ENCODE data around the gene BOC. TPM values are rescaled to one million over a fixed set of nuclear protein-coding genes. Genes with fewer than 3 reads are reported as not detected.

BOC gene, protein sequence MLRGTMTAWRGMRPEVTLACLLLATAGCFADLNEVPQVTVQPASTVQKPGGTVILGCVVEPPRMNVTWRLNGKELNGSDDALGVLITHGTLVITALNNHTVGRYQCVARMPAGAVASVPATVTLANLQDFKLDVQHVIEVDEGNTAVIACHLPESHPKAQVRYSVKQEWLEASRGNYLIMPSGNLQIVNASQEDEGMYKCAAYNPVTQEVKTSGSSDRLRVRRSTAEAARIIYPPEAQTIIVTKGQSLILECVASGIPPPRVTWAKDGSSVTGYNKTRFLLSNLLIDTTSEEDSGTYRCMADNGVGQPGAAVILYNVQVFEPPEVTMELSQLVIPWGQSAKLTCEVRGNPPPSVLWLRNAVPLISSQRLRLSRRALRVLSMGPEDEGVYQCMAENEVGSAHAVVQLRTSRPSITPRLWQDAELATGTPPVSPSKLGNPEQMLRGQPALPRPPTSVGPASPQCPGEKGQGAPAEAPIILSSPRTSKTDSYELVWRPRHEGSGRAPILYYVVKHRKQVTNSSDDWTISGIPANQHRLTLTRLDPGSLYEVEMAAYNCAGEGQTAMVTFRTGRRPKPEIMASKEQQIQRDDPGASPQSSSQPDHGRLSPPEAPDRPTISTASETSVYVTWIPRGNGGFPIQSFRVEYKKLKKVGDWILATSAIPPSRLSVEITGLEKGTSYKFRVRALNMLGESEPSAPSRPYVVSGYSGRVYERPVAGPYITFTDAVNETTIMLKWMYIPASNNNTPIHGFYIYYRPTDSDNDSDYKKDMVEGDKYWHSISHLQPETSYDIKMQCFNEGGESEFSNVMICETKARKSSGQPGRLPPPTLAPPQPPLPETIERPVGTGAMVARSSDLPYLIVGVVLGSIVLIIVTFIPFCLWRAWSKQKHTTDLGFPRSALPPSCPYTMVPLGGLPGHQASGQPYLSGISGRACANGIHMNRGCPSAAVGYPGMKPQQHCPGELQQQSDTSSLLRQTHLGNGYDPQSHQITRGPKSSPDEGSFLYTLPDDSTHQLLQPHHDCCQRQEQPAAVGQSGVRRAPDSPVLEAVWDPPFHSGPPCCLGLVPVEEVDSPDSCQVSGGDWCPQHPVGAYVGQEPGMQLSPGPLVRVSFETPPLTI
- polyA plus RNA-seq (2013, experiment 1 of 2) = 60.4 TPM
- polyA plus RNA-seq (2013, experiment 2 of 2) = 45.8 TPM

DNA sequence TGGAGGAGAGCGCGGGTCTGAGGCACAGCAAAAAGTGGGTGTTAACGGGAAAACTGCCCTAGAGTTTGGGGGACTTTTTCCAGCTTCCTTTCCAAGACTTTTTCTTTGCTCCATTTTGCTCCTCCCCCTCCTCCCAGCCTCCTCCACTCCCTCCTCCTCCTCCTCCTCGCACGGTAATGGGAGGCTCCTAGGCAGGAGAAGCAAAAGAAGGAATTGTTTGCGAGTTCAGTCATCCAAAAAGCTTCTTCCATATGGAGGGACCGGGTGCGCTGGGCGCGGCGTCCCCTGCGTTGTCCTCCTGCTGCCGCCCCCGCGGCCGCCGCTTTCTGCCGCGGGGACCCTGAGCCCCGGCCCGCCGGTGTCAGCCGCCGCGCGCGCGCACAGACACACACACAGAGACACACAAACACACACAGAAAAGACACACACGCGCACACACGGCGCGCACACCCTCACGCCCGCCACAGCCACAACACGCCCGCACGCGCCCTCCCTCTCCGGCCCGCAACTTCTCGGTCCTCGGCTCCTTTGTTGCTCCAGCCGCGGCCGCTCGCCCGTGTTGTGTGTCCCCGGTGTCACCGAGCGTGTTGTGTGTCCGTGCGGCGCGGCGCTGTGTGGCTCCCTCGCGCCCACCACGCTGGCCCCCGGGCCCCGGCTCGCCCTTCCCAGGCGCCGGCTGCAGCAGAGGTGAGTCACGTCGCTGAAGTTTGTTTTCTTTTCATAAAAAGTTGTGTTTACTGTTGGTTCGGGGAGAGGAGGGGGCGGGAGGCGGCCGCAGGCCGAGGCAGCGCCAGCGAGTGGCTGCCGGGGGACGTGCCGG, at the start of gene BOC:
Gene BOC (plus strand): TSS at position 228 of the 820 bp plus-strand sequence. CDS start 38,246 bp downstream, outside the sequence.
- H3K4me1 ChIP-seq (ENCODE audit: control insufficient read depth, insufficient read depth, low read length, poor library complexity, severe bottlenecking) = peaks cover 13% of the 10 kb centered on the region
- H3K4me3 ChIP-seq (ENCODE audit: extremely low read depth, insufficient read depth, low read length, poor library complexity, severe bottlenecking) = peak within 1 kb of the TSS; percentile 67
- H3K36me3 ChIP-seq (ENCODE audit: control insufficient read depth, insufficient read depth, low read length) = peaks cover 5% of the 10 kb centered on the region
- H3K27ac ChIP-seq (ENCODE audit: low read depth, low read length, severe bottlenecking) = peak within 1 kb of the TSS; percentile 88
- no peaks in the 10 kb centered on the region for H3K9me3 ChIP-seq (ENCODE audit: control insufficient read depth, low read length)
- WGBS, 2 experiments (ENCODE audit: insufficient coverage in 2 of 2) = 0% methylated on average over 46 to 64 of the region's 76 CpGs

DNA sequence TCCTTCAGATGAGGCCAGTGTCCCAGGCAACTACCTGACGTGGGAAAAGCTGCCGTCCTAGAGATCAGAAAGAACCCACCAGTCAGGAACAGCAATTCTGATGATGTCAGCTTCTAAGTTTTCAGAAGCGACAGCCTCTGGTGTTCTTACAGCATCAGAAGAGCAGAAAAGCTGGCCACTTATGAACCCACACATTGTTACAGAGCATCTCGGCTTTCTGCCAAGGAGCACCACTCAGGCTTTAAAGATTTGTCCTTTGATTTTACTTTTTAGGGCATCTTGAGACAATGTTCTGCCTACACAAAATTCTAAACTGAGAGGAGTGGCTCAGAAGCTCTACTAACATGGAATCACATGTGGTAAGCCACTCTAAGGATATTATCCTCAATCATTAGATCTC, 49.7 kb upstream of the BOC start:
- no peaks in the 10 kb centered on the region for H3K36me3 ChIP-seq (ENCODE audit: control insufficient read depth, insufficient read depth, low read length)
- no peak overlapping the region for H3K27ac ChIP-seq (ENCODE audit: low read depth, low read length, severe bottlenecking)
- H3K4me3 ChIP-seq (ENCODE audit: extremely low read depth, insufficient read depth, low read length, poor library complexity, severe bottlenecking) = no peak overlapping the region
- H3K4me1 ChIP-seq (ENCODE audit: control insufficient read depth, insufficient read depth, low read length, poor library complexity, severe bottlenecking) = peaks cover 4% of the 10 kb centered on the region
- no peaks in the 10 kb centered on the region for H3K9me3 ChIP-seq (ENCODE audit: control insufficient read depth, low read length)
- 89 to 90% methylated on average over 4 of the region's 4 CpGs for WGBS, 2 experiments (ENCODE audit: insufficient coverage in 2 of 2)

DNA sequence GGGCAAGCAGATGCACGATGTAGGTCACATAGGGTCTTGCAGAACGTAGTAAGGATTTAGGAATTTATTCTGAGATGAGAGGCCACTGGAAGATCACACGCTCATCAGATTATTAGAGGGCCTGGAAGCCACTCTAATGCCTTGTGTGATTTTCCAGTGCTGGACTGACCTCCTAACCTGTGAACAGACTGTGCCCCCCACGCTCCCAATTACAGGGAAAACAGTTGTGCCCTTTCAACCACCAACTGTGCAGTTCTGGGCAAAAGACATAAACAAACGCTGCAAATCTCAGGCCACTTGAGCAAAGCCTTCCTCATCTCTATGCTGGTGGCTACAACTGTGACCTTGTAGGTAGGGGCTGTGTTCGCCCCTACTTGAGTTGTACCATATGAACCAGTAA, 48.2 kb upstream of the BOC start:
- Histone ChIP-seq H3K36me3 (ENCODE audit: control insufficient read depth, insufficient read depth, low read length) (no peaks in the 10 kb centered on the region), H3K4me3 (ENCODE audit: extremely low read depth, insufficient read depth, low read length, poor library complexity, severe bottlenecking) (no peak overlapping the region), H3K9me3 (ENCODE audit: control insufficient read depth, low read length) (no peaks in the 10 kb centered on the region), H3K27ac (ENCODE audit: low read depth, low read length, severe bottlenecking) (no peak overlapping the region), H3K4me1 (ENCODE audit: control insufficient read depth, insufficient read depth, low read length, poor library complexity, severe bottlenecking) (peaks cover 4% of the 10 kb centered on the region)
- 89 to 91% methylated on average over 4 to 5 of the region's 6 CpGs for WGBS, 2 experiments (ENCODE audit: insufficient coverage in 2 of 2)

- H3K4me3 ChIP-seq (ENCODE audit: extremely low read depth, insufficient read depth, low read length, poor library complexity, severe bottlenecking) = no peak overlapping the region
- H3K27ac ChIP-seq (ENCODE audit: low read depth, low read length, severe bottlenecking) = peak overlapping the region; percentile 94
- no peaks in the 10 kb centered on the region for H3K9me3 ChIP-seq (ENCODE audit: control insufficient read depth, low read length)
These were observed 45.5 kb upstream of the BOC start for GRCh38 chr3:113165841-113166240.

DNA sequence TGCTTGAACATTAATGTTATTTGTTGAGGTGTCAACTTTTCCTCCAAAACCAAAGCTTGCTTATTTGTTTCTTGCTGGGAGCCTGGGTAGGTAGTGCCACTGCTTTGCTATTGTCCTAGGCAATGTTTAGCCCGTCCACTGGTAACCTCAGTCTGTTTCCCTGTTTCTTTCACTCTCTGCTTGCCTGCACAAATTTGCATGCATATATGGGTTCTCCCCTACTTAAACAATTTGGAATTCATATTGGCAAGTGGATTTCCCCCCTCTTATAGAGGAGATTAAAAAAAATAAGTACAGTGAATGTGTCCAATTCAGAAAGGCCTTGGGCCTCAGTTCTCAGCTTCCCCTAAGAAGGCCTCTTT, 45.0 kb upstream of the BOC start:
- Histone ChIP-seq H3K4me3 (ENCODE audit: extremely low read depth, insufficient read depth, low read length, poor library complexity, severe bottlenecking) (no peak overlapping the region), H3K36me3 (ENCODE audit: control insufficient read depth, insufficient read depth, low read length) (no peaks in the 10 kb centered on the region), H3K4me1 (ENCODE audit: control insufficient read depth, insufficient read depth, low read length, poor library complexity, severe bottlenecking) (peaks cover 4% of the 10 kb centered on the region), H3K9me3 (ENCODE audit: control insufficient read depth, low read length) (no peaks in the 10 kb centered on the region), H3K27ac (ENCODE audit: low read depth, low read length, severe bottlenecking) (peak overlapping the region; percentile 94)
- 89% methylated on average over 1 of the region's 1 CpG; no CpG with 5 or more reads in 1 of the 2 experiments for WGBS, 2 experiments (ENCODE audit: insufficient coverage in 2 of 2)

More at GRCh38 chr3:113165841-113166240, 45.5 kb upstream of the BOC start:
- H3K4me1 ChIP-seq (ENCODE audit: control insufficient read depth, insufficient read depth, low read length, poor library complexity, severe bottlenecking) = peaks cover 4% of the 10 kb centered on the region
- 90% methylated on average over 2 of the region's 3 CpGs; no CpG with 5 or more reads in 1 of the 2 experiments for WGBS, 2 experiments (ENCODE audit: insufficient coverage in 2 of 2)
- H3K36me3 ChIP-seq (ENCODE audit: control insufficient read depth, insufficient read depth, low read length) = no peaks in the 10 kb centered on the region

DNA sequence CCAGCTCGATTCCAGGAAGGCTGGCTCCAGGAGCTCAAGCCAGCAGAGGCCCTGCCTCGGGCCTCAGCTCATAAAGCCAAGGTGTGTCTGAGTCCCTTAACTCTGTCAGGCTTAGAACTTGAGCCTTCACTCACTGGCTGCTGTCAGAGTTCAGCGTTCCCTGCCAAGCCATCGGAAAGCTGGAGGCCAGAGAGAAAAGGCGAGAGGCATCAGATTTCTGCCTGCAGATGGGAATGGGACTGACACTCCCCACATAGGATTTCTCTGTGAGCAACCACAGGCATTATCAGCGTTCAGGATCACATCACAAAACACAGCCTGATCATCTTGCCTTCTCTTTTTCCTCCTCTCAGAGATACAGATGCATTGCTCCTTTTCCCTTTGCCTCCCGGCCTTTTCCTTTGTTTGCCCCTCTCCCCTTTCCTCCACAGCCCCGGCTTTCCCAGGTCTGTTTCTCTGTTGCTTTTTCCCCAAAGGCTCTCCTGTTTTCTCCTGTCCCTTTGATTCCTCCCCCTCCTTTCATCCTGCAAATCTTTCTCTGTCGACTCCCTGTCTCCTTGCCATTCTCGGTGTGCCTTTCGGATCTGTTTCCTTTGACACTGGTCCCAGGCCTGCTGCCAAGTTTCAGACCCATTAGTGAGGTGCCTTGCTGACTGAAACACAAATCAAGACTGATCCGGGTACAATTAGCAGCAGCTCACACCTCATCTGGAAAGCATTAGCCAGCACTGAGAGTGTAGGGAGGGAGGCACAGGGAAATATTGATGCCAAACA, 44.5 kb upstream of the BOC start:
- Histone ChIP-seq H3K9me3 (ENCODE audit: control insufficient read depth, low read length) (no peaks in the 10 kb centered on the region), H3K4me3 (ENCODE audit: extremely low read depth, insufficient read depth, low read length, poor library complexity, severe bottlenecking) (no peak overlapping the region), H3K27ac (ENCODE audit: low read depth, low read length, severe bottlenecking) (peak overlapping the region; percentile 94), H3K4me1 (ENCODE audit: control insufficient read depth, insufficient read depth, low read length, poor library complexity, severe bottlenecking) (peaks cover 4% of the 10 kb centered on the region), H3K36me3 (ENCODE audit: control insufficient read depth, insufficient read depth, low read length) (no peaks in the 10 kb centered on the region)
- 13 to 20% methylated on average over 10 to 12 of the region's 12 CpGs for WGBS, 2 experiments (ENCODE audit: insufficient coverage in 2 of 2)

- Histone ChIP-seq H3K36me3 (ENCODE audit: control insufficient read depth, insufficient read depth, low read length) (no peaks in the 10 kb centered on the region), H3K9me3 (ENCODE audit: control insufficient read depth, low read length) (no peaks in the 10 kb centered on the region), H3K27ac (ENCODE audit: low read depth, low read length, severe bottlenecking) (peak overlapping the region; percentile 94), H3K4me1 (ENCODE audit: control insufficient read depth, insufficient read depth, low read length, poor library complexity, severe bottlenecking) (peaks cover 4% of the 10 kb centered on the region), H3K4me3 (ENCODE audit: extremely low read depth, insufficient read depth, low read length, poor library complexity, severe bottlenecking) (no peak overlapping the region)
- WGBS, 2 experiments (ENCODE audit: insufficient coverage in 2 of 2) = 83 to 86% methylated on average over 1 to 7 of the region's 7 CpGs
These were observed 43.2 kb upstream of the BOC start for GRCh38 chr3:113167825-113168801.

DNA sequence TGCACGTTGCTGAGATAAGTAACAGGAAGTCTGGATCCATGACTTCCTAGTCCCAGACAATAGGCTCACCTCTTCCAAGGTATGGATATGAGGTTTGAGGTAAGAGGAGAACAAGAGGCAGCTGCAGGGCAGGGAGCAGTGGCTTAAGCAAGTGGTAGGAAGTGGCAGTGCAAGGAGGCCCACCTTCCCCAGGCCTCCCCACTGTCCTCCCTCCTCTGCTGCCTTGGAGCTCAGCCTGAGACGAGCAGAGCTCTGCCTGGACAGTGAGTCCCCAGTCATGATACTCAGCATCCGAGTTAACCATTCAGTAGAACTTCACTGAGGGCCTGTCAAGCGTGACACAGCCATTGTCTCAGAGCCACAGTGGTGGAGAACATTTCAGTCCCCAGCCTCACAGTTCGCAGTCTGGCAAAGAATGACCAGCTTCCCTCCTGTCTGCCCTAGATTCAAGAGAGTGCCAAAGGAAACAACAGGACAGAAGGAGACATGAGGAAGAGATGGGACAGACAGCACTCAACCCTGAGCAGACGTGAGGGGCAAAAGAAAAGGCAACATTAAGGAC, 41.4 kb upstream of the BOC start:
- Histone ChIP-seq H3K36me3 (ENCODE audit: control insufficient read depth, insufficient read depth, low read length) (no peaks in the 10 kb centered on the region), H3K4me3 (ENCODE audit: extremely low read depth, insufficient read depth, low read length, poor library complexity, severe bottlenecking) (no peak overlapping the region), H3K27ac (ENCODE audit: low read depth, low read length, severe bottlenecking) (no peak overlapping the region), H3K4me1 (ENCODE audit: control insufficient read depth, insufficient read depth, low read length, poor library complexity, severe bottlenecking) (peaks cover 4% of the 10 kb centered on the region), H3K9me3 (ENCODE audit: control insufficient read depth, low read length) (no peaks in the 10 kb centered on the region)
- WGBS, 2 experiments (ENCODE audit: insufficient coverage in 2 of 2) = 81% methylated on average over 4 to 5 of the region's 6 CpGs

All from mesodermal cell (in vitro differentiated cells).